Measurements from ENCODE around the gene DICER1.

GRCh38 chr14:95125221-95125620 is 32.1 kb downstream of the DICER1 start:
- TF ChIP-seq CTCF (IDR thresholded peaks at IDR 0.05): no peak
- no peak for TF ChIP-seq EZH2 (IDR thresholded peaks at IDR 0.05)
- TF ChIP-seq EZH2phosphoT487 (IDR thresholded peaks at IDR 0.05): no peak

Data from neural progenitor cell (in vitro differentiated cells).